HL-60 (cell line): ENCODE measurements around the gene HES7.

Experiments used
- DNase-seq, 2 experiments: peaks; one replicate each; pipeline ENCODE4 v3.0.0-alpha.2; 2010 to 2020; ENCODE audit warnings: low read depth in 1 of 2, low spot score in 1 of 2
- H3K27ac ChIP-seq: fragments of 250-450 bp; sonication (Bioruptor Pico); replicated peaks from 2 replicates; pipeline ENCODE4 v1.5.1; 2020; ENCODE audit warnings: mild to moderate bottlenecking, moderate library complexity
- H3K27me3 ChIP-seq: fragments of 250-450 bp; sonication (Bioruptor Pico); 2 replicates; pipeline ENCODE4 v1.5.1; 2021; ENCODE audit warnings: mild to moderate bottlenecking, moderate library complexity; ENCODE audit not compliant: insufficient read depth, poor library complexity, severe bottlenecking
- H3K4me3 ChIP-seq: replicated peaks from 2 replicates; pipeline ENCODE4 v1.5.1; 2011; ENCODE audit warnings: mild to moderate bottlenecking, control low read depth, low read length; ENCODE audit not compliant: insufficient read depth
- CTCF ChIP-seq: IDR thresholded peaks from one replicate; pipeline ENCODE4 v1.5.1; 2011; ENCODE audit warnings: low read length, control low read depth, inconsistent platforms; ENCODE audit not compliant: insufficient read depth
- GABPA ChIP-seq: IDR thresholded peaks from 2 replicates; pipeline ENCODE4 v1.6.1; 2012; ENCODE audit warnings: low read depth
- POLR2AphosphoS5 ChIP-seq: IDR thresholded peaks from 2 replicates; pipeline ENCODE4 v1.6.1; 2012; ENCODE audit warnings: low read depth
- SPI1 ChIP-seq: IDR thresholded peaks from 2 replicates; pipeline ENCODE4 v1.6.1; 2012; ENCODE audit warnings: low read depth, mild to moderate bottlenecking, borderline replicate concordance
- TF ChIP-seq, protein P1 (sequence below): IDR thresholded peaks from 2 replicates; pipeline ENCODE4 v1.6.1; 2012; ENCODE audit warnings: low read depth; ENCODE audit not compliant: insufficient replicate concordance

Gene HES7

GRCh38 chr17:8075081-8075480 is 48.8 kb downstream of the HES7 start:
- TF ChIP-seq POLR2AphosphoS5 (no peak), SPI1 (no peak), GABPA (no peak), CTCF (no peak)
- TF ChIP-seq, protein P1, sequence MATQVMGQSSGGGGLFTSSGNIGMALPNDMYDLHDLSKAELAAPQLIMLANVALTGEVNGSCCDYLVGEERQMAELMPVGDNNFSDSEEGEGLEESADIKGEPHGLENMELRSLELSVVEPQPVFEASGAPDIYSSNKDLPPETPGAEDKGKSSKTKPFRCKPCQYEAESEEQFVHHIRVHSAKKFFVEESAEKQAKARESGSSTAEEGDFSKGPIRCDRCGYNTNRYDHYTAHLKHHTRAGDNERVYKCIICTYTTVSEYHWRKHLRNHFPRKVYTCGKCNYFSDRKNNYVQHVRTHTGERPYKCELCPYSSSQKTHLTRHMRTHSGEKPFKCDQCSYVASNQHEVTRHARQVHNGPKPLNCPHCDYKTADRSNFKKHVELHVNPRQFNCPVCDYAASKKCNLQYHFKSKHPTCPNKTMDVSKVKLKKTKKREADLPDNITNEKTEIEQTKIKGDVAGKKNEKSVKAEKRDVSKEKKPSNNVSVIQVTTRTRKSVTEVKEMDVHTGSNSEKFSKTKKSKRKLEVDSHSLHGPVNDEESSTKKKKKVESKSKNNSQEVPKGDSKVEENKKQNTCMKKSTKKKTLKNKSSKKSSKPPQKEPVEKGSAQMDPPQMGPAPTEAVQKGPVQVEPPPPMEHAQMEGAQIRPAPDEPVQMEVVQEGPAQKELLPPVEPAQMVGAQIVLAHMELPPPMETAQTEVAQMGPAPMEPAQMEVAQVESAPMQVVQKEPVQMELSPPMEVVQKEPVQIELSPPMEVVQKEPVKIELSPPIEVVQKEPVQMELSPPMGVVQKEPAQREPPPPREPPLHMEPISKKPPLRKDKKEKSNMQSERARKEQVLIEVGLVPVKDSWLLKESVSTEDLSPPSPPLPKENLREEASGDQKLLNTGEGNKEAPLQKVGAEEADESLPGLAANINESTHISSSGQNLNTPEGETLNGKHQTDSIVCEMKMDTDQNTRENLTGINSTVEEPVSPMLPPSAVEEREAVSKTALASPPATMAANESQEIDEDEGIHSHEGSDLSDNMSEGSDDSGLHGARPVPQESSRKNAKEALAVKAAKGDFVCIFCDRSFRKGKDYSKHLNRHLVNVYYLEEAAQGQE: no peak
- no peak overlapping the region for H3K27ac ChIP-seq
- H3K27me3 ChIP-seq: no peaks in the 10 kb centered on the region
- DNase-seq: no peak
- H3K4me3 ChIP-seq: no peak overlapping the region

DNA sequence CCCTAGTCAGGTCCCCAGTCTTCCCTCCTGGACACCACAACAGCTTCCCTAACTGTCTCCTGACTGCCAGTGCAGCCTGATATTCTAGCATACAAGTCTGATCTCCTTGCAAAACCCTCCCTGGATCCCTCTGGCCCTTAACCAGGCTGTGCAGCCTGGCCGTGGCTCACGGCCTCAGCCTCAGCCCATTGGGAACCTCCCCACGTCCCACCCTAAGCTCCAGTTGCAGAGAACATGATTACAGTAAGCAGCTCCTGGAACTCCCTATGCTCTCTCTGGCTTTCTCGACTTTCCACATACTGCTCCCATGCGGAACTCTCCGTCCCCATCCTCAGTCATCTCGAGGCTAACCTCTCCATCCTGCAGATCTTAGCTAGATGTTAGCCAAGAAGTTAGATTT is 49.4 kb downstream of the HES7 start:
- Histone ChIP-seq H3K27me3 (no peaks in the 10 kb centered on the region), H3K4me3 (no peak overlapping the region), H3K27ac (no peak overlapping the region)
- TF ChIP-seq POLR2AphosphoS5 (no peak), GABPA (no peak), SPI1 (no peak), CTCF (no peak)
- TF ChIP-seq, protein P1: no peak
- DNase-seq: no peak

DNA sequence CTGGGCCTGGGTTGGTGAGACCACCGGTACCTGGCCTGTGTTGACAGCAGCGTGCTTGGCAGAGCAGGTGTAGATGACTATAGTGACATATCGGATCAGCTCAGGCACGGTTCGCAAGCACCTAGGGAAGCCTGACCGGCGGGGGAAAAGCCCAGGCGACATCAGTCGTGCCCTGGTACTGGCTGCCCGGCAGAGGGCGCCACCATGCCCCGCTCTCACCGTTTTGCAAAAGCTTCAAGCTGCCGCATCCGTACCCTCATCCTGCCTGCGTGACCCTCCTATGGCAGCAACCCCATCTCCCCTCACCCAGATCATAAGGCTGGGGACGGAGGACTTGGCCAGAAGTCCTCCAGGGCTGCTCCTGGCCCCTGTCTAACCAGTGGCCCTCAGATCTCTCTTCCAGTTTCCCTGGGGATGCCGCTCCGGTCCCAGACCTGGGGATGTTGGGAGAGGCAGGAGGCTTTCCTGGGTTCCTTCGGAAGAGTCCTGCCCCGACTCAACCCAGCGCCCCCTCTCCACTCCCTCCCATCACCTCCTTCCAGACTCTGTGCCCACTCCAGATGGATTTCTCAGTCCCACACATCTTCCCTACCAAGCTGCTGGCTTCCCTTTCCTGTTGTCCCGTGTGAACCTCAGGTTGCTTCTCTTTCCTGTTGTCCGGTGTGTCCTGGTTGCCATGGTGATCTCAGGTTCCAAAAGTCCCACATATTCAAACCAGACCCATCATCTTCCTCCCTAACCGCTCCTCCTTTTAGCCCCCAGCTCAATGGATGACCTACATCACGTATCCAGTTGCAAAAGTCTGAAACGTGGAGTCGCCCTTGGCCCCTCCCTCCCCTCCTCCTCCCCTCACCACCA is 50.0 kb downstream of the HES7 start:
- Histone ChIP-seq H3K27me3 (no peaks in the 10 kb centered on the region), H3K27ac (no peak overlapping the region), H3K4me3 (no peak overlapping the region)

More for the DNA sequence above, 50.0 kb downstream of the HES7 start:
- peak in 1 of 2 experiments; percentile 31 for DNase-seq
- peak; percentile 57 for TF ChIP-seq CTCF
- TF ChIP-seq POLR2AphosphoS5: no peak
- no peak for TF ChIP-seq SPI1
